GM12878 (cell line): ENCODE data around the gene E2F2. TPM values are rescaled to one million over a fixed set of nuclear protein-coding genes. Genes with fewer than 3 reads are reported as not detected.

Experiments
- ATAC-seq: fragments of 200-7000 bp; cut with Tn5 transposase; 3 replicates; pipeline ENCODE4 v1.9.1; 2020; ENCODE audit warnings: mild to moderate bottlenecking, moderate library complexity
- BruUV-seq: library from RNA; stranded (reverse); fragments of 400-500 nt; replicated peaks from 2 replicates; lab custom pipeline; 2021; lab: Mats Ljungman, UMichigan
- CTCF ChIA-PET: fragments of 300-600 bp; sonication (Branson Sonifier 250); formaldehyde crosslinking; extraction: SDS; loops from one replicate; lab custom pipeline; 2021; ENCODE audit warnings: inconsistent platforms; lab: Yijun Ruan, JAX
- POLR2A ChIA-PET: fragments of 350-600 bp; formaldehyde crosslinking; extraction: SDS; loops from one replicate; lab custom pipeline; 2021; ENCODE audit warnings: inconsistent platforms; lab: Charles Lee
- RAD21 ChIA-PET: fragments of 300-600 bp; sonication (Branson Sonifier 250); formaldehyde crosslinking; loops from one replicate; lab custom pipeline; 2023; ENCODE audit warnings: antibody characterized with exemption; ENCODE audit not compliant: unreplicated experiment; lab: Charles Lee
- SMC1A ChIA-PET: fragments of 300-600 bp; sonication (Branson Sonifier 250); formaldehyde crosslinking; loops from one replicate; lab custom pipeline; 2023; ENCODE audit not compliant: unreplicated experiment, uncharacterized antibody; lab: Charles Lee
- DNase-seq: peaks from one replicate; pipeline ENCODE4 v3.0.0-alpha.2; 2011; ENCODE audit warnings: low read depth, low spot score
- FAIRE-seq: peaks from 3 replicates; lab custom pipeline; 2011; peaks lifted over from hg19 to GRCh38; lab: Jason Lieb, UNC
- H2AFZ ChIP-seq: 2 replicates; pipeline ENCODE4 v1.6.0; 2011; ENCODE audit warnings: low read depth, low read length, control low read depth; ENCODE audit not compliant: control insufficient read depth
- H3K27ac ChIP-seq: 2 replicates; pipeline ENCODE4 v1.5.1; 2011; ENCODE audit warnings: control low read depth; ENCODE audit not compliant: control insufficient read depth, insufficient read depth
- H3K27me3 ChIP-seq, 2 experiments: replicated peaks in 1 of 2; 2 replicates each; pipeline versions ENCODE4 v1.6.0 to v1.6.1; 2011; ENCODE audit warnings: low read length in 1 of 2; ENCODE audit not compliant: control insufficient read depth in 2 of 2, insufficient read depth in 2 of 2
- H3K36me3 ChIP-seq, 2 experiments: 2 replicates each; pipeline ENCODE4 v1.5.1; 2011; ENCODE audit warnings: low read length in 1 of 2; ENCODE audit not compliant: control insufficient read depth in 2 of 2, insufficient read depth in 2 of 2
- H3K4me1 ChIP-seq: 2 replicates; pipeline ENCODE4 v1.6.1; 2011; ENCODE audit warnings: mild to moderate bottlenecking, low read length, moderate library complexity, mixed read lengths; ENCODE audit not compliant: control insufficient read depth, insufficient read depth
- H3K4me2 ChIP-seq: 2 replicates; pipeline ENCODE4 v1.6.0; 2011; ENCODE audit warnings: control low read depth; ENCODE audit not compliant: control insufficient read depth, insufficient read depth
- H3K4me3 ChIP-seq: fragments of 200-600 bp; sonication (generic); 2 replicates; pipeline ENCODE4 v1.5.1; 2016
- H3K79me2 ChIP-seq: 2 replicates; pipeline ENCODE4 v1.6.0; 2011; ENCODE audit warnings: low read length; ENCODE audit not compliant: control insufficient read depth, insufficient read depth
- H3K9ac ChIP-seq: 2 replicates; pipeline ENCODE4 v1.8.0; 2011; ENCODE audit warnings: low read length, control low read depth, mixed read lengths; ENCODE audit not compliant: control insufficient read depth, insufficient read depth
- H3K9me3 ChIP-seq: replicated peaks from 3 replicates; pipeline ENCODE4 v1.5.1; 2011; ENCODE audit warnings: mild to moderate bottlenecking, low read length; ENCODE audit not compliant: control insufficient read depth, insufficient read depth
- H4K20me1 ChIP-seq: 2 replicates; pipeline ENCODE4 v1.6.0; 2011; ENCODE audit not compliant: control insufficient read depth, insufficient read depth
- BCL11A ChIP-seq: IDR thresholded peaks from 2 replicates; pipeline ENCODE4 v1.6.1; 2011; ENCODE audit warnings: low read depth, low read length
- CREB1 ChIP-seq: IDR thresholded peaks from 2 replicates; pipeline ENCODE4 v1.6.1; 2012; ENCODE audit warnings: low read depth, mild to moderate bottlenecking, inconsistent platforms
- HDAC6 ChIP-seq: fragments of 200-600 bp; sonication (generic); IDR thresholded peaks from one replicate; pipeline ENCODE4 v1.8.0; 2017; ENCODE audit warnings: antibody characterized with exemption; ENCODE audit not compliant: unreplicated experiment
- PML ChIP-seq: IDR thresholded peaks from 2 replicates; pipeline ENCODE4 v1.6.1; 2012; ENCODE audit warnings: low read length, inconsistent platforms
- POLR2A ChIP-seq: IDR thresholded peaks from 2 replicates; pipeline ENCODE4 v1.6.1; 2011; ENCODE audit warnings: low read depth, mild to moderate bottlenecking, low read length
- POLR2AphosphoS5 ChIP-seq: IDR thresholded peaks from 2 replicates; pipeline ENCODE4 v1.6.1; 2011; ENCODE audit warnings: mild to moderate bottlenecking, low read length, inconsistent platforms
- SUPT20H ChIP-seq: IDR thresholded peaks from 2 replicates; pipeline ENCODE4 v1.6.1; 2011; ENCODE audit warnings: low read depth, mild to moderate bottlenecking, low read length, moderate library complexity, borderline replicate concordance; ENCODE audit not compliant: control insufficient read depth
- WGBS: methylation state at CpG from one replicate; pipeline ENCODE4 v1.1.6; 2016; ENCODE audit warnings: low lambda C conversion rate; ENCODE audit not compliant: insufficient replicate concordance, insufficient coverage; ENCODE audit errors: missing lambda C conversion rate; 5-methylcytosine and 5-hydroxymethylcytosine counted together
- in situ Hi-C: fragments of 300-500 bp; cut with MboI; formaldehyde crosslinking; loops from 9 replicates; pipeline ENCODE4 v1.14.3; 2018; ENCODE audit warnings: mixed read lengths
- intact Hi-C: fragments of 100-400 bp; cut with micrococcal nuclease; formaldehyde crosslinking; loops from one replicate; pipeline ENCODE4 v1.14.2; 2022; ENCODE audit not compliant: unreplicated experiment
- polyA plus RNA-seq, 11 experiments: library from polyadenylated mRNA; depleted of rRNA in 4 of 11; unstranded in 6 of 11; stranded (reverse) in 5 of 11; fragments of >200 nt; fragmentation: Nextera tagmentation in 4 of 11; fragmentation: Illumina TruSeq in 1 of 11; extraction: Ambion mirVana in 4 of 11; extraction: Trizol in 1 of 11; gene quantifications; 1 replicate in 1 of 11; 2 replicates in 10 of 11; pipeline versions ENCODE4 v1.2.1 to v1.2.3, GENCODE V29; 2011 to 2016; ENCODE audit warnings: inconsistent platforms in 2 of 11, missing spikeins in 2 of 11, low read depth in 1 of 11
- total RNA-seq, 4 experiments: library from RNA; depleted of rRNA in 3 of 4; stranded (reverse); fragments of >200 nt in 3 of 4; fragmentation: Illumina TruSeq in 1 of 4; extraction: Trizol in 1 of 4; gene quantifications; 2 replicates each; pipeline versions ENCODE4 v1.2.1 to v1.2.3, GENCODE V29; 2013 to 2021
- TF ChIP-seq, protein P1 (sequence below): fragments of 450-650 bp; IDR thresholded peaks from 2 replicates; pipeline ENCODE4 v1.6.1; 2017; ENCODE audit warnings: antibody characterized with exemption, mild to moderate bottlenecking, moderate library complexity
- TF ChIP-seq, protein P2 (sequence below): IDR thresholded peaks from 2 replicates; pipeline ENCODE4 v1.6.1; 2011; ENCODE audit warnings: low read depth, mild to moderate bottlenecking, low read length, moderate library complexity, borderline replicate concordance; ENCODE audit errors: extremely low read depth
- TF ChIP-seq, protein P3 (sequence below): fragments of 150-350 bp; IDR thresholded peaks from 2 replicates; pipeline ENCODE4 v1.6.1; 2016; ENCODE audit warnings: low read depth, low read length

Gene E2F2
- total and polyA plus RNA-seq, 10 of the 15 experiments (the other 5 are each of a cell fraction or from before 2014, with no cell fraction given): 3.8 to 27.2 (median 14.6) TPM

DNA sequence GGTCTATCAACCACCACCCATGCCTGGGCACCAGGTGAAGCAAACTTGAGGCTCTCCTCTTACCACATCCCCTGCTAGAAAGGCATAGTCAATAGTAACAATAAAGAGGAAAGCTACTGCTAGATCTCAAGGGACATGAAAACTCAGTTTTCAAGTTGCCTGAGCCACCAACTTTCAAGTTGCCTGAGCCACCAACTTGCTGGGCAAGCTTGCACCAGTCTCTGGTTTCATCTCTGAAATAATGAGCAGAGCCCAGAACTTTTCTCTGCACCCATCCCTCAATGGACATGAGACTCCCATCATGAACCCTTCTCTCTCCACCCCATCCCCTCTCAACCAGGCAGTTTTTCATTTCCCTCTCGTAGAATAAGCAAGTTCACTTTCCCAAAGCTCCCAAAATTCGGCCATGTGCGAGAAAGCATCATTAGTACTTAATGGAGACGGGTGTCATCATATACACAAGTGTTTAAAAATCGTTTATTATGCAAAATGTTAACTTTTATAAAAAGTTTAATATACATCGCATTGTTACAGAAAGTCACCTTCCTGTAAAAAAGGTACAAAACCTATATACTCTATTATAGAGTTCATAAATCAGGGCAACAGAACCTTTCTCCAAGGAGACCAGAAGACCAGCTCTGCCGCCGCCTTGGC is 26.6 kb upstream of the E2F2 start:
- H3K9me3 ChIP-seq: no peaks in the 10 kb centered on the region
- 2% methylated on average over 8 of the region's 8 CpGs for WGBS
- SMC1A ChIA-PET: interaction anchor here (0.7 to 10.6 kb wide), 14 partner anchors 13 to 79 kb away, joined by 3 to 216 read pairs (median 6); no protein-coding TSS in a partner anchor
- CTCF ChIA-PET: interaction anchor here (0.8 to 24.4 kb wide), 11 partner anchors 10 to 194 kb away, joined by 3 to 959 read pairs (median 4); no protein-coding TSS in a partner anchor
- ATAC-seq (peak; percentile 2; the same call in 1 of the 3 replicates), FAIRE-seq (no peak), DNase-seq (no peak)
- peaks cover 47% of the 10 kb centered on the region for H3K4me1 ChIP-seq
- H4K20me1 ChIP-seq: no peaks in the 10 kb centered on the region
- H3K27me3 ChIP-seq: no peaks in the 10 kb centered on the region
- peak overlapping the region; percentile 92 for H3K4me2 ChIP-seq
- no TSS peak for BruUV-seq
- intact Hi-C loops: loop anchor here (2.0 to 5.0 kb wide), 2 partner anchors 35 to 43 kb away; no protein-coding TSS in a partner anchor
- RAD21 ChIA-PET: interaction anchor here (0.7 to 21.6 kb wide), 10 partner anchors 9 to 79 kb away, joined by 3 to 561 read pairs (median 9); no protein-coding TSS in a partner anchor
- H3K4me3 ChIP-seq: peak overlapping the region; percentile 96
- peak overlapping the region; percentile 89 for H3K9ac ChIP-seq
- H3K36me3 ChIP-seq: no peaks in the 10 kb centered on the region
- H3K79me2 ChIP-seq: peaks cover 19% of the 10 kb centered on the region
- H3K27ac ChIP-seq: peak overlapping the region; percentile 90
- no peak overlapping the region for H2AFZ ChIP-seq
- POLR2A ChIA-PET: interaction anchor here (1.0 to 9.2 kb wide), 14 partner anchors 9 to 79 kb away, joined by 4 to 206 read pairs (median 10); partner anchors contain the start of gene E2F2
- in situ Hi-C loops: no loop called here
- TF ChIP-seq CREB1 (0 out of 2 replicates have a peak, but pooled peaks have one; percentile 6), SUPT20H (no peak), POLR2AphosphoS5 (0 out of 2 replicates have a peak, but pooled peaks have one; percentile 28), PML (no peak; the same call in 1 of the 2 replicates), HDAC6 (no peak), POLR2A (peak; percentile 2; the same call in 1 of the 2 replicates), BCL11A (no peak)
- TF ChIP-seq, protein P1, sequence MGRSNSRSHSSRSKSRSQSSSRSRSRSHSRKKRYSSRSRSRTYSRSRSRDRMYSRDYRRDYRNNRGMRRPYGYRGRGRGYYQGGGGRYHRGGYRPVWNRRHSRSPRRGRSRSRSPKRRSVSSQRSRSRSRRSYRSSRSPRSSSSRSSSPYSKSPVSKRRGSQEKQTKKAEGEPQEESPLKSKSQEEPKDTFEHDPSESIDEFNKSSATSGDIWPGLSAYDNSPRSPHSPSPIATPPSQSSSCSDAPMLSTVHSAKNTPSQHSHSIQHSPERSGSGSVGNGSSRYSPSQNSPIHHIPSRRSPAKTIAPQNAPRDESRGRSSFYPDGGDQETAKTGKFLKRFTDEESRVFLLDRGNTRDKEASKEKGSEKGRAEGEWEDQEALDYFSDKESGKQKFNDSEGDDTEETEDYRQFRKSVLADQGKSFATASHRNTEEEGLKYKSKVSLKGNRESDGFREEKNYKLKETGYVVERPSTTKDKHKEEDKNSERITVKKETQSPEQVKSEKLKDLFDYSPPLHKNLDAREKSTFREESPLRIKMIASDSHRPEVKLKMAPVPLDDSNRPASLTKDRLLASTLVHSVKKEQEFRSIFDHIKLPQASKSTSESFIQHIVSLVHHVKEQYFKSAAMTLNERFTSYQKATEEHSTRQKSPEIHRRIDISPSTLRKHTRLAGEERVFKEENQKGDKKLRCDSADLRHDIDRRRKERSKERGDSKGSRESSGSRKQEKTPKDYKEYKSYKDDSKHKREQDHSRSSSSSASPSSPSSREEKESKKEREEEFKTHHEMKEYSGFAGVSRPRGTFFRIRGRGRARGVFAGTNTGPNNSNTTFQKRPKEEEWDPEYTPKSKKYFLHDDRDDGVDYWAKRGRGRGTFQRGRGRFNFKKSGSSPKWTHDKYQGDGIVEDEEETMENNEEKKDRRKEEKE: no peak
- TF ChIP-seq, protein P2, sequence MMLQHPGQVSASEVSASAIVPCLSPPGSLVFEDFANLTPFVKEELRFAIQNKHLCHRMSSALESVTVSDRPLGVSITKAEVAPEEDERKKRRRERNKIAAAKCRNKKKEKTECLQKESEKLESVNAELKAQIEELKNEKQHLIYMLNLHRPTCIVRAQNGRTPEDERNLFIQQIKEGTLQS: no peak
- TF ChIP-seq, protein P3, sequence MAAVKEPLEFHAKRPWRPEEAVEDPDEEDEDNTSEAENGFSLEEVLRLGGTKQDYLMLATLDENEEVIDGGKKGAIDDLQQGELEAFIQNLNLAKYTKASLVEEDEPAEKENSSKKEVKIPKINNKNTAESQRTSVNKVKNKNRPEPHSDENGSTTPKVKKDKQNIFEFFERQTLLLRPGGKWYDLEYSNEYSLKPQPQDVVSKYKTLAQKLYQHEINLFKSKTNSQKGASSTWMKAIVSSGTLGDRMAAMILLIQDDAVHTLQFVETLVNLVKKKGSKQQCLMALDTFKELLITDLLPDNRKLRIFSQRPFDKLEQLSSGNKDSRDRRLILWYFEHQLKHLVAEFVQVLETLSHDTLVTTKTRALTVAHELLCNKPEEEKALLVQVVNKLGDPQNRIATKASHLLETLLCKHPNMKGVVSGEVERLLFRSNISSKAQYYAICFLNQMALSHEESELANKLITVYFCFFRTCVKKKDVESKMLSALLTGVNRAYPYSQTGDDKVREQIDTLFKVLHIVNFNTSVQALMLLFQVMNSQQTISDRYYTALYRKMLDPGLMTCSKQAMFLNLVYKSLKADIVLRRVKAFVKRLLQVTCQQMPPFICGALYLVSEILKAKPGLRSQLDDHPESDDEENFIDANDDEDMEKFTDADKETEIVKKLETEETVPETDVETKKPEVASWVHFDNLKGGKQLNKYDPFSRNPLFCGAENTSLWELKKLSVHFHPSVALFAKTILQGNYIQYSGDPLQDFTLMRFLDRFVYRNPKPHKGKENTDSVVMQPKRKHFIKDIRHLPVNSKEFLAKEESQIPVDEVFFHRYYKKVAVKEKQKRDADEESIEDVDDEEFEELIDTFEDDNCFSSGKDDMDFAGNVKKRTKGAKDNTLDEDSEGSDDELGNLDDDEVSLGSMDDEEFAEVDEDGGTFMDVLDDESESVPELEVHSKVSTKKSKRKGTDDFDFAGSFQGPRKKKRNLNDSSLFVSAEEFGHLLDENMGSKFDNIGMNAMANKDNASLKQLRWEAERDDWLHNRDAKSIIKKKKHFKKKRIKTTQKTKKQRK: no peak
